HG03378 (cell line): Measurements from ENCODE around the gene TM6SF1.
A peak's percentile ranks its signal among the peaks of the same experiment; 100 is the strongest.
"Not testable (repeated sequence)": the region's sequence is repeated elsewhere in the genome, so short reads cannot be mapped to it uniquely, and the experiment has no call there.

ENCODE experiments used
- ATAC-seq: cut with Tn5 transposase; IDR thresholded peaks from one replicate; pipeline ENCODE4 v1.9.1; 2021; ENCODE audit warnings: mild to moderate bottlenecking, moderate library complexity; ENCODE audit not compliant: unreplicated experiment

Gene TM6SF1

GRCh38 chr15:83106994-83107840 lies at the start of gene TM6SF1:
Gene TM6SF1, plus strand, starts transcription at chr15:83107645. Its CDS starts 36 bp downstream, at chr15:83107681.
- no peak for ATAC-seq

GRCh38 chr15:83057696-83058376 lies 49.6 kb upstream of the TM6SF1 start:
- ATAC-seq: no peak

GRCh38 chr15:83061680-83062079 lies 45.8 kb upstream of the TM6SF1 start:
- ATAC-seq: no peak

GRCh38 chr15:83062768-83063180 lies 44.7 kb upstream of the TM6SF1 start:
- no peak for ATAC-seq

- no peak for ATAC-seq
Measured at GRCh38 chr15:83063551-83063950, 43.9 kb upstream of the TM6SF1 start.

- no peak for ATAC-seq
Measured at GRCh38 chr15:83064859-83065258, 42.6 kb upstream of the TM6SF1 start.

GRCh38 chr15:83065431-83065830 lies 42.0 kb upstream of the TM6SF1 start:
- ATAC-seq: no peak

GRCh38 chr15:83066034-83066733 lies 41.3 kb upstream of the TM6SF1 start:
- ATAC-seq: no peak

- ATAC-seq: peak; percentile 66
Measured at GRCh38 chr15:83066734-83067637, 40.5 kb upstream of the TM6SF1 start, which contains the start of gene BTBD1. Gene BTBD1, minus strand, starts transcription at chr15:83067252. Its CDS starts 101 bp downstream, at chr15:83067151.

GRCh38 chr15:83067638-83067962 lies 39.8 kb upstream of the TM6SF1 start:
- ATAC-seq: no peak

- no peak for ATAC-seq
Measured at GRCh38 chr15:83068054-83068453, 39.4 kb upstream of the TM6SF1 start.

GRCh38 chr15:83069211-83069642 lies 38.2 kb upstream of the TM6SF1 start:
- not testable (repeated sequence) for ATAC-seq

- ATAC-seq: no peak
Measured at GRCh38 chr15:83077491-83078230, 29.8 kb upstream of the TM6SF1 start.

- no peak for ATAC-seq
Measured at GRCh38 chr15:83078712-83079111, 28.7 kb upstream of the TM6SF1 start.

- no peak for ATAC-seq
Measured at GRCh38 chr15:83081256-83082014, 26.0 kb upstream of the TM6SF1 start.

GRCh38 chr15:83082730-83083386 lies 24.6 kb upstream of the TM6SF1 start:
- no peak for ATAC-seq

GRCh38 chr15:83085461-83085860 lies 22.0 kb upstream of the TM6SF1 start:
- ATAC-seq: not testable (repeated sequence)

GRCh38 chr15:83085864-83086552 lies 21.4 kb upstream of the TM6SF1 start:
- not testable (repeated sequence) for ATAC-seq
